HG02981 (cell line): Measurements from ENCODE around the gene DOK7.

Source experiments
- ATAC-seq: cut with Tn5 transposase; IDR thresholded peaks from one replicate; pipeline ENCODE4 v1.9.1; 2021; ENCODE audit warnings: mild to moderate bottlenecking, moderate library complexity; ENCODE audit not compliant: unreplicated experiment

DOK7 gene

GRCh38 chr4:3473181-3473950 lies 10.3 kb downstream of the DOK7 start:
- no peak for ATAC-seq

GRCh38 chr4:3473996-3474765 lies 11.1 kb downstream of the DOK7 start:
- ATAC-seq, result no peak

GRCh38 chr4:3475041-3475712 lies 12.1 kb downstream of the DOK7 start:
- no peak for ATAC-seq

- ATAC-seq, result no peak
These were observed 12.7 kb downstream of the DOK7 start for GRCh38 chr4:3475713-3476260.

- ATAC-seq, result no peak
These were observed 13.2 kb downstream of the DOK7 start for GRCh38 chr4:3476341-3476747.

- ATAC-seq, result no peak
These were observed 14.0 kb downstream of the DOK7 start for GRCh38 chr4:3476936-3477749.

GRCh38 chr4:3477750-3478430 lies 14.8 kb downstream of the DOK7 start:
- ATAC-seq, result no peak

- no peak for ATAC-seq
These were observed 15.6 kb downstream of the DOK7 start for GRCh38 chr4:3478446-3479357.

- ATAC-seq, result no peak
These were observed 16.4 kb downstream of the DOK7 start for GRCh38 chr4:3479358-3480101.

GRCh38 chr4:3480528-3481112 lies 17.5 kb downstream of the DOK7 start:
- ATAC-seq, result peak; percentile 63

GRCh38 chr4:3481113-3481531 lies 18.0 kb downstream of the DOK7 start:
- ATAC-seq, result no peak

GRCh38 chr4:3481783-3482393 lies 18.8 kb downstream of the DOK7 start:
- no peak for ATAC-seq

- no peak for ATAC-seq
These were observed 19.6 kb downstream of the DOK7 start for GRCh38 chr4:3482707-3483106.

GRCh38 chr4:3483471-3483921 lies 20.4 kb downstream of the DOK7 start:
- no peak for ATAC-seq

GRCh38 chr4:3484057-3484973 lies 21.2 kb downstream of the DOK7 start:
- ATAC-seq, result no peak
